T-helper 1 cell treated with Interleukin-12 subunit alpha and Interleukin-12 subunit beta and Interleukin-4 antibody, amounts not matched to agents 30 μg/mL and 1 μg/mL, for 36 hours (primary cell): ENCODE results near the gene AHCYL2.

Source experiments
- H3K27ac Mint-ChIP-seq: one replicate; pipeline ENCODE4 v1.8.0; 2021; ENCODE audit warnings: mild to moderate bottlenecking, mixed read lengths
- H3K27me3 Mint-ChIP-seq: one replicate; pipeline ENCODE4 v1.8.0; 2021; ENCODE audit warnings: low read depth, mixed read lengths
- H3K36me3 Mint-ChIP-seq: one replicate; pipeline ENCODE4 v1.8.0; 2021; ENCODE audit warnings: low read depth, mixed read lengths
- H3K4me1 Mint-ChIP-seq: one replicate; pipeline ENCODE4 v1.8.0; 2021; ENCODE audit warnings: low read depth, mixed read lengths
- H3K4me3 Mint-ChIP-seq: one replicate; pipeline ENCODE4 v1.8.0; 2021; ENCODE audit warnings: mild to moderate bottlenecking, moderate library complexity, mixed read lengths
- H3K9me3 Mint-ChIP-seq: one replicate; pipeline ENCODE4 v1.8.0; 2021; ENCODE audit warnings: mixed read lengths

Gene AHCYL2

GRCh38 chr7:129224251-129225205 is at the start of gene AHCYL2:
AHCYL2 (plus strand) TSS chr7:129225030.
- peaks cover 2% of the 10 kb centered on the region for H3K36me3 Mint-ChIP-seq
- H3K4me3 Mint-ChIP-seq: peak within 1 kb of the TSS; percentile 94
- no peaks in the 10 kb centered on the region for H3K9me3 Mint-ChIP-seq
- peaks cover 27% of the 10 kb centered on the region for H3K4me1 Mint-ChIP-seq
- peaks cover 10% of the 10 kb centered on the region for H3K27me3 Mint-ChIP-seq
- H3K27ac Mint-ChIP-seq: peak within 1 kb of the TSS; percentile 97

GRCh38 chr7:129176916-129177710 is 47.7 kb upstream of the AHCYL2 start:
- H3K27me3 Mint-ChIP-seq: peaks cover 46% of the 10 kb centered on the region
- H3K4me1 Mint-ChIP-seq: no peaks in the 10 kb centered on the region
- no peak overlapping the region for H3K4me3 Mint-ChIP-seq
- no peaks in the 10 kb centered on the region for H3K9me3 Mint-ChIP-seq
- no peaks in the 10 kb centered on the region for H3K36me3 Mint-ChIP-seq
- no peak overlapping the region for H3K27ac Mint-ChIP-seq

- H3K27ac Mint-ChIP-seq: no peak overlapping the region
- no peak overlapping the region for H3K4me3 Mint-ChIP-seq
These were observed 39.7 kb upstream of the AHCYL2 start for GRCh38 chr7:129184981-129185670.

GRCh38 chr7:129186749-129187260 is 38.0 kb upstream of the AHCYL2 start:
- H3K36me3 Mint-ChIP-seq: no peaks in the 10 kb centered on the region
- peaks cover 3% of the 10 kb centered on the region for H3K4me1 Mint-ChIP-seq
- no peak overlapping the region for H3K4me3 Mint-ChIP-seq
- H3K9me3 Mint-ChIP-seq: no peaks in the 10 kb centered on the region
- peaks cover 57% of the 10 kb centered on the region for H3K27me3 Mint-ChIP-seq
- H3K27ac Mint-ChIP-seq: no peak overlapping the region

More at GRCh38 chr7:129184981-129185670, 39.7 kb upstream of the AHCYL2 start:
- peaks cover 51% of the 10 kb centered on the region for H3K27me3 Mint-ChIP-seq
- peaks cover 3% of the 10 kb centered on the region for H3K4me1 Mint-ChIP-seq
- H3K36me3 Mint-ChIP-seq: no peaks in the 10 kb centered on the region
- no peaks in the 10 kb centered on the region for H3K9me3 Mint-ChIP-seq

GRCh38 chr7:129187681-129188371 is 37.0 kb upstream of the AHCYL2 start:
- no peak overlapping the region for H3K27ac Mint-ChIP-seq
- H3K4me3 Mint-ChIP-seq: peak overlapping the region; percentile 48
- peaks cover 3% of the 10 kb centered on the region for H3K4me1 Mint-ChIP-seq
- no peaks in the 10 kb centered on the region for H3K36me3 Mint-ChIP-seq
- no peaks in the 10 kb centered on the region for H3K9me3 Mint-ChIP-seq
- peaks cover 67% of the 10 kb centered on the region for H3K27me3 Mint-ChIP-seq

- Mint-ChIP-seq H3K27me3 (peaks cover 73% of the 10 kb centered on the region), H3K4me3 (peak within 1 kb of the TSS; percentile 52), H3K36me3 (no peaks in the 10 kb centered on the region), H3K27ac (no peak within 1 kb of the TSS), H3K4me1 (peaks cover 3% of the 10 kb centered on the region), H3K9me3 (no peaks in the 10 kb centered on the region)
These were observed 36.4 kb upstream of the AHCYL2 start, which contains the start of gene SMO for GRCh38 chr7:129188372-129188891. SMO (plus strand) TSS chr7:129188633; CDS start chr7:129189152, 519 bp downstream.

GRCh38 chr7:129188892-129189660 is 35.8 kb upstream of the AHCYL2 start:
- peaks cover 3% of the 10 kb centered on the region for H3K4me1 Mint-ChIP-seq
- no peaks in the 10 kb centered on the region for H3K36me3 Mint-ChIP-seq
- H3K27me3 Mint-ChIP-seq: peaks cover 73% of the 10 kb centered on the region
- no peak overlapping the region for H3K27ac Mint-ChIP-seq
- H3K4me3 Mint-ChIP-seq: peak overlapping the region; percentile 20
- H3K9me3 Mint-ChIP-seq: no peaks in the 10 kb centered on the region

GRCh38 chr7:129189661-129190310 is 35.0 kb upstream of the AHCYL2 start:
- Mint-ChIP-seq H3K27ac (no peak overlapping the region), H3K4me1 (peaks cover 3% of the 10 kb centered on the region), H3K4me3 (peak overlapping the region; percentile 20), H3K27me3 (peaks cover 73% of the 10 kb centered on the region), H3K9me3 (no peaks in the 10 kb centered on the region), H3K36me3 (no peaks in the 10 kb centered on the region)

- peaks cover 3% of the 10 kb centered on the region for H3K4me1 Mint-ChIP-seq
- no peak overlapping the region for H3K27ac Mint-ChIP-seq
- H3K9me3 Mint-ChIP-seq: no peaks in the 10 kb centered on the region
- H3K4me3 Mint-ChIP-seq: no peak overlapping the region
- H3K36me3 Mint-ChIP-seq: no peaks in the 10 kb centered on the region
- peaks cover 63% of the 10 kb centered on the region for H3K27me3 Mint-ChIP-seq
These were observed 33.6 kb upstream of the AHCYL2 start for GRCh38 chr7:129191272-129191671.

GRCh38 chr7:129193892-129194291 is 30.9 kb upstream of the AHCYL2 start:
- Mint-ChIP-seq H3K27ac (no peak overlapping the region), H3K4me1 (no peaks in the 10 kb centered on the region), H3K27me3 (peaks cover 50% of the 10 kb centered on the region), H3K4me3 (no peak overlapping the region), H3K36me3 (no peaks in the 10 kb centered on the region), H3K9me3 (no peaks in the 10 kb centered on the region)

GRCh38 chr7:129197771-129198170 is 27.1 kb upstream of the AHCYL2 start:
- Mint-ChIP-seq H3K9me3 (no peaks in the 10 kb centered on the region), H3K4me3 (no peak overlapping the region), H3K27me3 (peaks cover 23% of the 10 kb centered on the region), H3K4me1 (no peaks in the 10 kb centered on the region), H3K36me3 (no peaks in the 10 kb centered on the region), H3K27ac (no peak overlapping the region)

GRCh38 chr7:129199406-129199805 is 25.4 kb upstream of the AHCYL2 start:
- no peaks in the 10 kb centered on the region for H3K9me3 Mint-ChIP-seq
- H3K4me1 Mint-ChIP-seq: no peaks in the 10 kb centered on the region
- peaks cover 16% of the 10 kb centered on the region for H3K27me3 Mint-ChIP-seq
- H3K27ac Mint-ChIP-seq: no peak overlapping the region
- H3K36me3 Mint-ChIP-seq: no peaks in the 10 kb centered on the region
- no peak overlapping the region for H3K4me3 Mint-ChIP-seq
